IMR-90 (cell line): ENCODE results near the gene SLC24A3. TPM values are rescaled to one million over a fixed set of nuclear protein-coding genes. Genes with fewer than 3 reads are reported as not detected.

ENCODE experiments used
- ATAC-seq: fragments of 200-7000 bp; cut with Tn5 transposase; 2 replicates; pipeline ENCODE4 v1.9.1; 2020; ENCODE audit warnings: low read depth, mild to moderate bottlenecking, moderate library complexity
- BruUV-seq: library from RNA; stranded (reverse); fragments of 400-500 nt; replicated peaks from 2 replicates; lab custom pipeline; 2021; lab: Mats Ljungman, UMichigan
- CTCF ChIA-PET: fragments of 300-600 bp; formaldehyde crosslinking; extraction: SDS; loops from one replicate; lab custom pipeline; 2021; ENCODE audit warnings: antibody characterized with exemption; lab: Yijun Ruan, JAX
- POLR2A ChIA-PET: fragments of 300-600 bp; sonication (Branson Sonifier 250); formaldehyde crosslinking; loops from one replicate; lab custom pipeline; 2022; ENCODE audit warnings: antibody characterized with exemption; ENCODE audit not compliant: unreplicated experiment; lab: Charles Lee
- DNase-seq: peaks from one replicate; pipeline ENCODE4 v3.0.0; 2013
- H2AFZ ChIP-seq: replicated peaks from 2 replicates; pipeline ENCODE3; 2013; ENCODE audit warnings: low read length, mild to moderate bottlenecking; ENCODE audit not compliant: poor library complexity
- H2AK5ac ChIP-seq: 2 replicates; pipeline ENCODE4 v1.6.1; 2013; ENCODE audit warnings: low read depth, low read length, inconsistent platforms
- H2AK9ac ChIP-seq: replicated peaks from 2 replicates; pipeline ENCODE3; 2013; ENCODE audit warnings: mild to moderate bottlenecking, low read depth, low read length, moderate library complexity; ENCODE audit not compliant: poor library complexity
- H2BK120ac ChIP-seq: 2 replicates; pipeline ENCODE4 v1.6.1; 2013; ENCODE audit warnings: low read depth, low read length, inconsistent platforms
- H2BK15ac ChIP-seq: 3 replicates; pipeline ENCODE4 v1.6.1; 2013; ENCODE audit warnings: low read depth, low read length, inconsistent platforms
- H2BK20ac ChIP-seq: 2 replicates; pipeline ENCODE4 v1.6.1; 2013; ENCODE audit warnings: low read depth, mild to moderate bottlenecking, inconsistent platforms, low read length, moderate library complexity
- H2BK5ac ChIP-seq: 2 replicates; pipeline ENCODE4 v1.6.1; 2013; ENCODE audit warnings: mild to moderate bottlenecking, low read depth, low read length, inconsistent platforms; ENCODE audit not compliant: poor library complexity, severe bottlenecking
- H3K14ac ChIP-seq: replicated peaks from 2 replicates; pipeline ENCODE4 v1.6.1; 2013; ENCODE audit warnings: low read depth, low read length, inconsistent platforms
- H3K18ac ChIP-seq: 2 replicates; pipeline ENCODE4 v1.6.1; 2013; ENCODE audit warnings: low read depth, low read length, control low read depth
- H3K23ac ChIP-seq: 2 replicates; pipeline ENCODE4 v1.6.1; 2013; ENCODE audit warnings: low read depth, low read length, inconsistent platforms
- H3K27ac ChIP-seq: 2 replicates; pipeline ENCODE4 v1.5.1; 2013; ENCODE audit warnings: mild to moderate bottlenecking, control low read depth, low read length; ENCODE audit not compliant: insufficient read depth
- H3K27me3 ChIP-seq: 2 replicates; pipeline ENCODE4 v1.6.1; 2013; ENCODE audit warnings: low read length; ENCODE audit not compliant: control insufficient read depth, insufficient read depth
- H3K36me3 ChIP-seq: 2 replicates; pipeline ENCODE4 v1.6.1; 2013; ENCODE audit warnings: low read length, mixed read lengths; ENCODE audit not compliant: control insufficient read depth, insufficient read depth
- H3K4ac ChIP-seq: 2 replicates; pipeline ENCODE4 v1.6.1; 2013; ENCODE audit warnings: low read depth, low read length, inconsistent platforms
- H3K4me1 ChIP-seq: 2 replicates; pipeline ENCODE4 v1.6.1; 2013; ENCODE audit warnings: low read length, mixed read lengths; ENCODE audit not compliant: control insufficient read depth, insufficient read depth
- H3K4me2 ChIP-seq: 2 replicates; pipeline ENCODE4 v1.6.1; 2013; ENCODE audit warnings: low read depth, mild to moderate bottlenecking, control low read depth, low read length, moderate library complexity
- H3K4me3 ChIP-seq: 2 replicates; pipeline ENCODE4 v1.5.1; 2013; ENCODE audit warnings: low read depth, mild to moderate bottlenecking, control low read depth, low read length, moderate library complexity; ENCODE audit not compliant: insufficient read depth
- H3K56ac ChIP-seq: 2 replicates; pipeline ENCODE4 v1.6.1; 2013; ENCODE audit warnings: low read length, inconsistent platforms; ENCODE audit not compliant: insufficient read depth; ENCODE audit errors: extremely low read depth
- H3K79me1 ChIP-seq, 2 experiments: 2 replicates each; pipeline ENCODE4 v1.6.1; 2013; ENCODE audit warnings: low read length in 2 of 2, inconsistent platforms in 1 of 2, low read depth in 1 of 2
- H3K9ac ChIP-seq: 2 replicates; pipeline ENCODE4 v1.6.1; 2013; ENCODE audit warnings: low read depth, low read length, control low read depth
- H3K9me1 ChIP-seq: 2 replicates; pipeline ENCODE4 v1.6.1; 2013; ENCODE audit warnings: low read length, inconsistent platforms; ENCODE audit not compliant: insufficient read depth
- H3K9me3 ChIP-seq: 2 replicates; pipeline ENCODE4 v1.6.1; 2013; ENCODE audit warnings: low read length; ENCODE audit not compliant: control insufficient read depth, insufficient read depth
- H4K20me1 ChIP-seq: 2 replicates; pipeline ENCODE4 v1.6.1; 2013; ENCODE audit warnings: low read length, inconsistent platforms; ENCODE audit not compliant: insufficient read depth
- H4K5ac ChIP-seq: 2 replicates; pipeline ENCODE4 v1.6.1; 2013; ENCODE audit warnings: mild to moderate bottlenecking, low read depth, low read length, control low read depth
- H4K8ac ChIP-seq, 2 experiments: 2 replicates each; pipeline ENCODE4 v1.6.1; 2013; ENCODE audit warnings: low read depth in 2 of 2, low read length in 2 of 2, control low read depth in 1 of 2, inconsistent platforms in 1 of 2
- H4K91ac ChIP-seq: 2 replicates; pipeline ENCODE4 v1.6.1; 2013; ENCODE audit warnings: low read depth, low read length, inconsistent platforms; ENCODE audit not compliant: insufficient read depth
- CEBPB ChIP-seq: IDR thresholded peaks from 2 replicates; pipeline ENCODE4 v1.6.1; 2012; ENCODE audit warnings: low read depth, low read length, improper control_type of control experiment
- CHD1 ChIP-seq: IDR thresholded peaks from 2 replicates; pipeline ENCODE4 v1.6.1; 2012; ENCODE audit warnings: low read depth, low read length, improper control_type of control experiment
- CTCF ChIP-seq: conservative IDR thresholded peaks from 2 replicates; pipeline ENCODE4 v1.5.1; 2012; ENCODE audit warnings: mild to moderate bottlenecking, low read depth, low read length, improper control_type of control experiment
- FOS ChIP-seq: fragments of 150-350 bp; IDR thresholded peaks from 2 replicates; pipeline ENCODE4 v1.6.1; 2016; ENCODE audit warnings: low read depth, low read length
- MAFK ChIP-seq: IDR thresholded peaks from 2 replicates; pipeline ENCODE4 v1.6.1; 2012; ENCODE audit warnings: low read depth, low read length, improper control_type of control experiment
- MXI1 ChIP-seq: IDR thresholded peaks from 2 replicates; pipeline ENCODE4 v1.6.1; 2012; ENCODE audit warnings: low read depth, mild to moderate bottlenecking, low read length, moderate library complexity, borderline replicate concordance
- NFE2L2 ChIP-seq: fragments of 150-350 bp; IDR thresholded peaks from 2 replicates; pipeline ENCODE4 v1.6.1; 2016; ENCODE audit warnings: low read depth, mild to moderate bottlenecking, low read length
- POLR2A ChIP-seq: IDR thresholded peaks from 2 replicates; pipeline ENCODE4 v1.6.1; 2012; ENCODE audit warnings: mild to moderate bottlenecking, low read depth, low read length
- SMC3 ChIP-seq: fragments of 150-350 bp; IDR thresholded peaks from 2 replicates; pipeline ENCODE4 v1.6.1; 2016; ENCODE audit warnings: low read depth, mild to moderate bottlenecking, antibody characterized with exemption, low read length, moderate library complexity
- USF2 ChIP-seq: fragments of 150-350 bp; IDR thresholded peaks from 2 replicates; pipeline ENCODE4 v1.6.1; 2017; ENCODE audit warnings: mild to moderate bottlenecking, antibody characterized with exemption, low read length, low read depth
- WGBS, 2 experiments: methylation state at CpG; one replicate each; pipeline versions ENCODE4 v1.1.5 to v1.1.7; 2013; ENCODE audit warnings: missing lambda C conversion rate in 2 of 2; ENCODE audit not compliant: insufficient read length in 1 of 2; ENCODE audit errors: extremely low coverage in 2 of 2; 5-methylcytosine and 5-hydroxymethylcytosine counted together
- dilution Hi-C: fragments of 300-500 bp; cut with HindIII; formaldehyde crosslinking; loops from one replicate; pipeline ENCODE4 v1.14.3; 2018; ENCODE audit warnings: low sequenced_read_pairs; ENCODE audit not compliant: unreplicated experiment
- in situ Hi-C: fragments of 300-500 bp; cut with MboI; formaldehyde crosslinking; loops from 3 replicates; pipeline ENCODE4 v1.14.3; 2019; ENCODE audit warnings: low sequenced_read_pairs, inconsistent platforms, mixed read lengths
- intact Hi-C: fragments of 100-400 bp; cut with micrococcal nuclease; formaldehyde crosslinking; loops from 2 replicates; pipeline ENCODE4 v1.10.0; 2022
- polyA plus RNA-seq, 3 experiments: library from polyadenylated mRNA; depleted of rRNA; stranded (reverse); fragments of >200 nt; gene quantifications; 2 replicates each; pipeline ENCODE4 v1.2.3, GENCODE V29; 2012; ENCODE audit warnings: low replicate concordance in 1 of 3
- total RNA-seq: library from RNA; depleted of rRNA; stranded (reverse); fragments of >200 nt; gene quantifications from 2 replicates; pipeline ENCODE4 v1.2.3, GENCODE V29; 2012
- TF ChIP-seq, protein P1 (sequence below): fragments of 150-350 bp; IDR thresholded peaks from 2 replicates; pipeline ENCODE4 v1.6.1; 2016; ENCODE audit warnings: low read depth, mild to moderate bottlenecking, low read length, moderate library complexity, borderline replicate concordance

SLC24A3 gene
- total and polyA plus RNA-seq, 2 of the 4 experiments (the other 2 are of a cell fraction), result not detected

DNA sequence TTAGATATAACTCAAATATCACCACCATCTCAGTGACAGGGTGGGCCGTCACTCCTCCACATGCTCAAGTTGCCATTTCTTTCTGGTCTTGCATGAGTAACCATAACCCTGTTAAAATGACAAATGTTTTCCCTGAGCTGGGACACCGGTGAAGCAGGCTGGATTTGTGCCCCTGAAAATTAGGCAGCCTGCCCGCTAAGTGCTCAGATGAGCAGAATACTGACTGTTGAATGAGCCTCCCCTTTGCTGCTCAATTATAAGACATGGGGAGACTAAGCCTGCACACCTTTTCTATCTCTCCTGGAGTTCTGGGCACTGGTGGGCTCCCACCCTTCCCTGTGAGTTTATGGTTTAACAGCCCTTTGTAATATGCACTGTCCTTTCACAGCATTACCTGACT lies 161.8 kb downstream of the SLC24A3 start:
- H3K79me1 ChIP-seq, result no peaks in the 10 kb centered on the region
- peak overlapping the region; percentile 14 for H2AFZ ChIP-seq
- H3K14ac ChIP-seq, result no peak overlapping the region
- H2AK9ac ChIP-seq, result no peak overlapping the region
- dilution Hi-C loops (no loop called here), intact Hi-C loops (no loop called here), in situ Hi-C loops (no loop called here)
- BruUV-seq, result no TSS peak
- H3K4me1 ChIP-seq, result no peaks in the 10 kb centered on the region
- H3K18ac ChIP-seq, result no peak overlapping the region
- no peak overlapping the region for H2BK20ac ChIP-seq
- no peak for DNase-seq
- no peaks in the 10 kb centered on the region for H4K20me1 ChIP-seq
- no peak overlapping the region for H3K4ac ChIP-seq
- CTCF ChIA-PET, result no interaction called here
- no peak for ATAC-seq
- H2BK5ac ChIP-seq, result no peak overlapping the region
- no peak overlapping the region for H3K4me2 ChIP-seq
- no peak overlapping the region for H3K9ac ChIP-seq
- no peaks in the 10 kb centered on the region for H3K27me3 ChIP-seq
- no peak overlapping the region for H2BK120ac ChIP-seq
- H3K4me3 ChIP-seq, result no peak overlapping the region
- POLR2A ChIA-PET, result no interaction called here
- H3K56ac ChIP-seq, result no peak overlapping the region
- H3K23ac ChIP-seq, result no peak overlapping the region
- H3K27ac ChIP-seq, result no peak overlapping the region
- H4K5ac ChIP-seq, result no peak overlapping the region
- H3K9me1 ChIP-seq, result no peaks in the 10 kb centered on the region
- no peak overlapping the region for H4K8ac ChIP-seq
- TF ChIP-seq MXI1 (no peak), MAFK (no peak), SMC3 (no peak), FOS (no peak), POLR2A (no peak), USF2 (no peak), NFE2L2 (no peak), CTCF (no peak), CEBPB (no peak), CHD1 (no peak)
- TF ChIP-seq, protein P1, sequence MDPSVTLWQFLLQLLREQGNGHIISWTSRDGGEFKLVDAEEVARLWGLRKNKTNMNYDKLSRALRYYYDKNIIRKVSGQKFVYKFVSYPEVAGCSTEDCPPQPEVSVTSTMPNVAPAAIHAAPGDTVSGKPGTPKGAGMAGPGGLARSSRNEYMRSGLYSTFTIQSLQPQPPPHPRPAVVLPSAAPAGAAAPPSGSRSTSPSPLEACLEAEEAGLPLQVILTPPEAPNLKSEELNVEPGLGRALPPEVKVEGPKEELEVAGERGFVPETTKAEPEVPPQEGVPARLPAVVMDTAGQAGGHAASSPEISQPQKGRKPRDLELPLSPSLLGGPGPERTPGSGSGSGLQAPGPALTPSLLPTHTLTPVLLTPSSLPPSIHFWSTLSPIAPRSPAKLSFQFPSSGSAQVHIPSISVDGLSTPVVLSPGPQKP, result no peak
- H3K36me3 ChIP-seq, result no peaks in the 10 kb centered on the region
- no peak overlapping the region for H2AK5ac ChIP-seq
- no peak overlapping the region for H4K91ac ChIP-seq
- H3K9me3 ChIP-seq, result no peaks in the 10 kb centered on the region
- no peak overlapping the region for H2BK15ac ChIP-seq
- no CpG with 5 or more reads among the region's 3 CpGs for WGBS, 2 experiments
